Endothelial cell of umbilical vein (primary cell): ENCODE measurements around the gene EPS8L2. TPM values are rescaled to one million over a fixed set of nuclear protein-coding genes. Genes with fewer than 3 reads are reported as not detected.

Source experiments
- BruUV-seq: library from RNA; stranded (reverse); fragments of 400-500 nt; replicated peaks from 2 replicates; lab custom pipeline; 2021; lab: Mats Ljungman, UMichigan
- CTCF ChIA-PET: fragments of 300-600, 350-600 bp; sonication (Branson Sonifier 250); formaldehyde crosslinking; loops from one replicate; lab custom pipeline; 2021; ENCODE audit warnings: antibody characterized with exemption, inconsistent platforms; lab: Charles Lee
- POLR2A ChIA-PET: fragments of 300-600, 350-600 bp; sonication (Branson Sonifier 250); formaldehyde crosslinking; loops from one replicate; lab custom pipeline; 2021; ENCODE audit warnings: antibody characterized with exemption, inconsistent platforms; lab: Charles Lee
- DNase-seq: peaks from one replicate; pipeline ENCODE4 v3.0.0-alpha.2; 2011; ENCODE audit warnings: low read depth, low spot score
- FAIRE-seq: peaks from 2 replicates; lab custom pipeline; 2011; peaks lifted over from hg19 to GRCh38; lab: Jason Lieb, UNC
- H2AFZ ChIP-seq: 2 replicates; pipeline ENCODE4 v1.6.0; 2012; ENCODE audit warnings: low read depth, low read length, control low read depth, inconsistent platforms
- H3K27ac ChIP-seq: 2 replicates; pipeline ENCODE4 v1.5.1; 2011; ENCODE audit warnings: low read depth, mild to moderate bottlenecking, control low read depth, low read length, moderate library complexity; ENCODE audit not compliant: insufficient read depth
- H3K27me3 ChIP-seq, 2 experiments: 2 replicates each; pipeline versions ENCODE4 v1.6.0 to v1.6.1; 2011; ENCODE audit warnings: low read length in 2 of 2, mixed read lengths in 1 of 2; ENCODE audit not compliant: control insufficient read depth in 2 of 2, insufficient read depth in 2 of 2
- H3K36me3 ChIP-seq, 2 experiments: 2 replicates in 1 of 2; 3 replicates in 1 of 2; pipeline ENCODE4 v1.5.1; 2011; ENCODE audit warnings: low read length in 2 of 2, mild to moderate bottlenecking in 1 of 2, moderate library complexity in 1 of 2; ENCODE audit not compliant: control insufficient read depth in 2 of 2, insufficient read depth in 2 of 2; ENCODE audit errors: extremely low read depth in 1 of 2
- H3K4me1 ChIP-seq: 3 replicates; pipeline ENCODE4 v1.5.1; 2011; ENCODE audit warnings: mild to moderate bottlenecking, low read length; ENCODE audit not compliant: control insufficient read depth, insufficient read depth; ENCODE audit errors: extremely low read depth
- H3K4me2 ChIP-seq: 2 replicates; pipeline ENCODE4 v1.6.1; 2011; ENCODE audit warnings: low read length, control low read depth, mixed read lengths; ENCODE audit not compliant: insufficient read depth
- H3K4me3 ChIP-seq, 3 experiments: fragments of 200-600 bp in 1 of 3; sonication (generic), shearing (Covaris generic) in 1 of 3; replicated peaks in 1 of 3; 2 replicates each; pipeline ENCODE4 v1.5.1; 2011 to 2016; ENCODE audit warnings: control low read depth in 3 of 3, low read length in 3 of 3, mild to moderate bottlenecking in 2 of 3, inconsistent platforms in 1 of 3, low read depth in 1 of 3, moderate library complexity in 1 of 3; ENCODE audit not compliant: insufficient read depth in 1 of 3
- H3K79me2 ChIP-seq: 2 replicates; pipeline ENCODE4 v1.6.0; 2012; ENCODE audit warnings: low read length, inconsistent platforms; ENCODE audit not compliant: control insufficient read depth, insufficient read depth
- H3K9ac ChIP-seq: replicated peaks from 2 replicates; pipeline ENCODE3; 2011; ENCODE audit warnings: low read length, control low read depth; ENCODE audit not compliant: insufficient read depth; ENCODE audit errors: extremely low read depth
- H3K9me1 ChIP-seq: replicated peaks from 3 replicates; pipeline ENCODE4 v1.6.0; 2011; ENCODE audit warnings: mild to moderate bottlenecking, low read length; ENCODE audit not compliant: control insufficient read depth, insufficient read depth; ENCODE audit errors: extremely low read depth
- H3K9me3 ChIP-seq: replicated peaks from 2 replicates; pipeline ENCODE4 v1.5.1; 2012; ENCODE audit warnings: low read length, inconsistent platforms; ENCODE audit not compliant: control insufficient read depth, insufficient read depth
- H4K20me1 ChIP-seq: replicated peaks from 2 replicates; pipeline ENCODE3; 2011; ENCODE audit warnings: mild to moderate bottlenecking, low read length; ENCODE audit not compliant: control insufficient read depth, insufficient read depth; ENCODE audit errors: extremely low read depth
- CTCF ChIP-seq, 2 donors: IDR thresholded peaks; 1 replicate in 1 of 2; 2 replicates in 1 of 2; pipeline ENCODE4 v1.5.1; 2011; ENCODE audit warnings: low read length in 2 of 2, mild to moderate bottlenecking in 2 of 2, moderate library complexity in 2 of 2, control low read depth in 1 of 2, inconsistent platforms in 1 of 2, low read depth in 1 of 2; ENCODE audit not compliant: insufficient read depth in 1 of 2; ENCODE audit errors: extremely low read depth in 1 of 2
- EZH2 ChIP-seq: IDR thresholded peaks from 2 replicates; pipeline ENCODE4 v1.6.1; 2012; ENCODE audit warnings: borderline replicate concordance, low read depth, mild to moderate bottlenecking, moderate library complexity, low read length, inconsistent platforms; ENCODE audit not compliant: severe bottlenecking
- FOS ChIP-seq: IDR thresholded peaks from 2 replicates; pipeline ENCODE4 v1.6.1; 2011; ENCODE audit warnings: mild to moderate bottlenecking, low read length, moderate library complexity, borderline replicate concordance; ENCODE audit not compliant: insufficient read depth
- GATA2 ChIP-seq: IDR thresholded peaks from 2 replicates; pipeline ENCODE4 v1.7.0; 2011; ENCODE audit warnings: low read depth, mild to moderate bottlenecking, moderate library complexity, mixed read lengths, low read length; ENCODE audit not compliant: insufficient read length, insufficient read depth
- JUN ChIP-seq: IDR thresholded peaks from 2 replicates; pipeline ENCODE4 v1.6.1; 2011; ENCODE audit warnings: borderline replicate concordance, low read depth; ENCODE audit not compliant: insufficient read length, insufficient read depth
- MYC ChIP-seq: IDR thresholded peaks from one replicate; pipeline ENCODE4 v1.6.1; 2011; ENCODE audit warnings: mild to moderate bottlenecking, low read depth, low read length
- POLR2A ChIP-seq: IDR thresholded peaks from 2 replicates; pipeline ENCODE4 v1.6.1; 2012; ENCODE audit warnings: low read depth, mild to moderate bottlenecking, control low read depth, low read length
- POLR2AphosphoS5 ChIP-seq: IDR thresholded peaks from 2 replicates; pipeline ENCODE4 v1.6.1; 2012; ENCODE audit warnings: low read depth, mild to moderate bottlenecking, control low read depth, low read length, moderate library complexity; ENCODE audit not compliant: insufficient read depth
- dilution Hi-C: fragments of 300-500 bp; cut with MboI; formaldehyde crosslinking; loops from one replicate; pipeline ENCODE4 v1.15.0; 2019; ENCODE audit warnings: low sequenced_read_pairs; ENCODE audit not compliant: extremely low pct_ligation_motif_present
- intact Hi-C: fragments of 100-400 bp; cut with micrococcal nuclease; formaldehyde crosslinking; loops from one replicate; pipeline ENCODE4 v1.10.0; 2022
- polyA plus RNA-seq, 4 experiments: library from polyadenylated mRNA; depleted of rRNA in 3 of 4; stranded (reverse) in 3 of 4; unstranded in 1 of 4; fragments of >200 nt; gene quantifications; 2 replicates each; pipeline versions ENCODE4 v1.2.1 to v1.2.3, GENCODE V29; 2011 to 2012; ENCODE audit warnings: missing spikeins in 1 of 4
- total RNA-seq: library from RNA; stranded (reverse); gene quantifications from 2 replicates; pipeline ENCODE4 v1.2.3, GENCODE V29; 2021
- TF ChIP-seq, protein P1 (sequence below): IDR thresholded peaks from 2 replicates; pipeline ENCODE4 v1.6.1; 2011; ENCODE audit not compliant: insufficient read depth, insufficient read length

The EPS8L2 gene
- total and polyA plus RNA-seq, 2 donors (not counting 3 experiments of a cell fraction or from before 2014, with no cell fraction given) = 5.2 to 12.5 TPM

- Histone ChIP-seq H4K20me1 (no peaks in the 10 kb centered on the region), H3K9me3 (no peaks in the 10 kb centered on the region), H2AFZ (peak within 1 kb of the TSS; percentile 90), H3K79me2 (peaks cover 59% of the 10 kb centered on the region), H3K27ac (peak within 1 kb of the TSS; percentile 94), H3K4me3 (peak within 1 kb of the TSS; percentile 82 to 93 (median 84)), H3K9me1 (no peaks in the 10 kb centered on the region), H3K9ac (peak within 1 kb of the TSS; percentile 99), H3K27me3 (no peaks in the 10 kb centered on the region), H3K4me1 (peaks cover 27% of the 10 kb centered on the region), H3K4me2 (peak within 1 kb of the TSS; percentile 64), H3K36me3 (no peaks in the 10 kb centered on the region)
- BruUV-seq = no TSS peak
- FAIRE-seq (no peak), DNase-seq (peak; percentile 96)
- ChIA-PET POLR2A (no interaction called here), CTCF (interaction anchor here (1.1 to 4.2 kb wide), 6 partner anchors 9 to 32 kb away, joined by 3 to 36 read pairs (median 7); no protein-coding TSS in a partner anchor)
- TF ChIP-seq POLR2A (peak; percentile 54), POLR2AphosphoS5 (peak; percentile 57), GATA2 (no peak)
- TF ChIP-seq, protein P1, sequence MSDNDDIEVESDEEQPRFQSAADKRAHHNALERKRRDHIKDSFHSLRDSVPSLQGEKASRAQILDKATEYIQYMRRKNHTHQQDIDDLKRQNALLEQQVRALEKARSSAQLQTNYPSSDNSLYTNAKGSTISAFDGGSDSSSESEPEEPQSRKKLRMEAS = peak; percentile 53
- intact Hi-C loops (loop anchor here (5.0 kb wide), 1 partner anchor 157 kb away; the partner anchor contains the start of genes HRAS and LRRC56), dilution Hi-C loops (no loop called here)
These were observed 11.3 kb upstream of the EPS8L2 start, which contains the start of gene DEAF1 for GRCh38 chr11:694563-695287. DEAF1 (minus strand) TSS chr11:695222; CDS start chr11:695047, 175 bp downstream.

DNA sequence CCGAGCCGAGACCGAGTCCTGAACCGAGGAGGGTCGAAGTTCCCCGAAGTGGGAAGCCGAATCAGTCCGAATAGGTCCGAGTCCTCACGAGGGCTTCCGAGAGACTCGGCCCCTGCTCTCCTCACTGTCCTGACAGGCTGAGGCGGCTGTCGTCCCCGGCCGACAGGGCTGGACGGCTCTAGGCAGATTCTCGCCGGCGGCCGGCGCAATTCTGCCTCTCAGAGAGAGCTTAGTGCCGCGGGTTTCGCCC is 10.8 kb upstream of the EPS8L2 start:
- H3K79me2 ChIP-seq = peaks cover 59% of the 10 kb centered on the region
- peaks cover 24% of the 10 kb centered on the region for H3K4me1 ChIP-seq
- ChIA-PET CTCF (interaction anchor here (1.1 to 4.2 kb wide), 8 partner anchors 9 to 53 kb away, joined by 3 to 36 read pairs (median 6); partner anchors contain the start of gene TALDO1), POLR2A (no interaction called here)
- peak; percentile 100 for FAIRE-seq
- peak overlapping the region in 2 of 3 experiments; percentile 63 to 84 for H3K4me3 ChIP-seq
- peak overlapping the region; percentile 99 for H3K9ac ChIP-seq
- H3K4me2 ChIP-seq = peak overlapping the region; percentile 29
- no peaks in the 10 kb centered on the region for H3K9me1 ChIP-seq
- no peaks in the 10 kb centered on the region for H3K36me3 ChIP-seq
- no peak for DNase-seq
- dilution Hi-C loops = no loop called here
- no peak for TF ChIP-seq FOS
- TF ChIP-seq GATA2 = no peak
- TF ChIP-seq CTCF (IDR thresholded peaks at IDR 0.05; ENCODE audit: extremely low read depth in 1 of 2, insufficient read depth in 1 of 2, low read depth in 1 of 2, low read length in 2 of 2) = no peak
- no peak for TF ChIP-seq MYC
- no peak for TF ChIP-seq POLR2A
- TF ChIP-seq EZH2 = no peak
- TF ChIP-seq POLR2AphosphoS5 = no peak
- no peak for TF ChIP-seq JUN
- TF ChIP-seq, protein P1 = no peak
- no TSS peak for BruUV-seq
- intact Hi-C loops = loop anchor here (5.0 kb wide), 1 partner anchor 158 kb away; the partner anchor contains the start of genes HRAS and LRRC56
- H2AFZ ChIP-seq = peak overlapping the region; percentile 90
- no peaks in the 10 kb centered on the region for H3K9me3 ChIP-seq
- no peaks in the 10 kb centered on the region for H3K27me3 ChIP-seq
- no peaks in the 10 kb centered on the region for H4K20me1 ChIP-seq
- H3K27ac ChIP-seq = peak overlapping the region; percentile 94
